ENCODE results near the gene ASNSD1. TPM values are rescaled to one million over a fixed set of nuclear protein-coding genes. Genes with fewer than 3 reads are reported as not detected.
"Not testable (repeated sequence)": the region's sequence is repeated elsewhere in the genome, so short reads cannot be mapped to it uniquely, and the experiment has no call there.

ASNSD1 gene
- total RNA-seq, 1 experiment from 2014 or later = 43.8 TPM

GRCh38 chr2:189638301-189639006 is 22.8 kb upstream of the ASNSD1 start:
- no peak overlapping the region for H3K9ac ChIP-seq (ENCODE audit: low read length)
- H3K9me2 ChIP-seq (replicated peaks; ENCODE audit: insufficient read depth, low read length) = no peaks in the 10 kb centered on the region
- no peak overlapping the region for H2AFZ ChIP-seq (ENCODE audit: low read length)
- no peak overlapping the region for H3K4me3 ChIP-seq (ENCODE audit: low read length)
- no peak overlapping the region for H3K27ac ChIP-seq (ENCODE audit: low read length)
- no peaks in the 10 kb centered on the region for H3K36me3 ChIP-seq (ENCODE audit: insufficient read depth, low read length)
- no peaks in the 10 kb centered on the region for H3K27me3 ChIP-seq (ENCODE audit: low read length)
- H3K79me2 ChIP-seq (ENCODE audit: low read length) = no peaks in the 10 kb centered on the region
- DNase-seq = no peak
- H4K20me1 ChIP-seq (ENCODE audit: insufficient read depth, low read depth, low read length) = no peaks in the 10 kb centered on the region
- no peak overlapping the region for H3K4me2 ChIP-seq (ENCODE audit: low read depth, low read length, poor library complexity, severe bottlenecking)
- no peaks in the 10 kb centered on the region for H3K9me3 ChIP-seq (ENCODE audit: low read length)
- H3K4me1 ChIP-seq (ENCODE audit: low read length) = no peaks in the 10 kb centered on the region

GRCh38 chr2:189639007-189639609 is 22.2 kb upstream of the ASNSD1 start:
- Histone ChIP-seq H2AFZ (ENCODE audit: low read length) (no peak overlapping the region), H3K36me3 (ENCODE audit: insufficient read depth, low read length) (no peaks in the 10 kb centered on the region)
- DNase-seq = no peak

GRCh38 chr2:189641002-189641401 is 20.3 kb upstream of the ASNSD1 start:
- Histone ChIP-seq H3K4me2 (ENCODE audit: low read depth, low read length, poor library complexity, severe bottlenecking) (no peak overlapping the region), H3K27ac (ENCODE audit: low read length) (no peak overlapping the region)

More at GRCh38 chr2:189639007-189639609, 22.2 kb upstream of the ASNSD1 start:
- Histone ChIP-seq H3K27me3 (ENCODE audit: low read length) (no peaks in the 10 kb centered on the region), H3K27ac (ENCODE audit: low read length) (no peak overlapping the region), H3K4me2 (ENCODE audit: low read depth, low read length, poor library complexity, severe bottlenecking) (no peak overlapping the region), H3K79me2 (ENCODE audit: low read length) (no peaks in the 10 kb centered on the region), H3K4me3 (ENCODE audit: low read length) (no peak overlapping the region), H4K20me1 (ENCODE audit: insufficient read depth, low read depth, low read length) (no peaks in the 10 kb centered on the region), H3K4me1 (ENCODE audit: low read length) (no peaks in the 10 kb centered on the region), H3K9me3 (ENCODE audit: low read length) (no peaks in the 10 kb centered on the region), H3K9ac (ENCODE audit: low read length) (no peak overlapping the region), H3K9me2 (replicated peaks; ENCODE audit: insufficient read depth, low read length) (no peaks in the 10 kb centered on the region)

GRCh38 chr2:189641590-189641989 is 19.7 kb upstream of the ASNSD1 start:
- Histone ChIP-seq H3K36me3 (ENCODE audit: insufficient read depth, low read length) (no peaks in the 10 kb centered on the region), H3K9me2 (replicated peaks; ENCODE audit: insufficient read depth, low read length) (no peaks in the 10 kb centered on the region), H3K9me3 (ENCODE audit: low read length) (no peaks in the 10 kb centered on the region), H4K20me1 (ENCODE audit: insufficient read depth, low read depth, low read length) (no peaks in the 10 kb centered on the region), H3K9ac (ENCODE audit: low read length) (no peak overlapping the region), H3K27me3 (ENCODE audit: low read length) (no peaks in the 10 kb centered on the region), H3K4me3 (ENCODE audit: low read length) (no peak overlapping the region), H2AFZ (ENCODE audit: low read length) (no peak overlapping the region), H3K4me2 (ENCODE audit: low read depth, low read length, poor library complexity, severe bottlenecking) (no peak overlapping the region), H3K4me1 (ENCODE audit: low read length) (no peaks in the 10 kb centered on the region), H3K27ac (ENCODE audit: low read length) (no peak overlapping the region), H3K79me2 (ENCODE audit: low read length) (no peaks in the 10 kb centered on the region)
- DNase-seq = no peak

More at GRCh38 chr2:189641002-189641401, 20.3 kb upstream of the ASNSD1 start:
- no peaks in the 10 kb centered on the region for H3K9me2 ChIP-seq (replicated peaks; ENCODE audit: insufficient read depth, low read length)
- H3K79me2 ChIP-seq (ENCODE audit: low read length) = no peaks in the 10 kb centered on the region
- no peak for DNase-seq
- no peaks in the 10 kb centered on the region for H3K36me3 ChIP-seq (ENCODE audit: insufficient read depth, low read length)
- H3K4me3 ChIP-seq (ENCODE audit: low read length) = no peak overlapping the region
- no peaks in the 10 kb centered on the region for H3K27me3 ChIP-seq (ENCODE audit: low read length)
- no peak overlapping the region for H3K9ac ChIP-seq (ENCODE audit: low read length)
- no peaks in the 10 kb centered on the region for H3K9me3 ChIP-seq (ENCODE audit: low read length)
- no peak overlapping the region for H2AFZ ChIP-seq (ENCODE audit: low read length)
- H4K20me1 ChIP-seq (ENCODE audit: insufficient read depth, low read depth, low read length) = no peaks in the 10 kb centered on the region
- no peaks in the 10 kb centered on the region for H3K4me1 ChIP-seq (ENCODE audit: low read length)

GRCh38 chr2:189646521-189646920 is 14.7 kb upstream of the ASNSD1 start:
- H3K36me3 ChIP-seq (ENCODE audit: insufficient read depth, low read length) = no peaks in the 10 kb centered on the region
- no peak overlapping the region for H3K9ac ChIP-seq (ENCODE audit: low read length)
- H2AFZ ChIP-seq (ENCODE audit: low read length) = no peak overlapping the region
- no peaks in the 10 kb centered on the region for H3K27me3 ChIP-seq (ENCODE audit: low read length)
- no peaks in the 10 kb centered on the region for H3K9me3 ChIP-seq (ENCODE audit: low read length)
- no peak overlapping the region for H3K4me3 ChIP-seq (ENCODE audit: low read length)
- H3K79me2 ChIP-seq (ENCODE audit: low read length) = no peaks in the 10 kb centered on the region
- H4K20me1 ChIP-seq (ENCODE audit: insufficient read depth, low read depth, low read length) = no peaks in the 10 kb centered on the region
- H3K4me1 ChIP-seq (ENCODE audit: low read length) = no peaks in the 10 kb centered on the region
- H3K4me2 ChIP-seq (ENCODE audit: low read depth, low read length, poor library complexity, severe bottlenecking) = no peak overlapping the region
- DNase-seq = no peak
- H3K9me2 ChIP-seq (replicated peaks; ENCODE audit: insufficient read depth, low read length) = no peaks in the 10 kb centered on the region
- H3K27ac ChIP-seq (ENCODE audit: low read length) = no peak overlapping the region

- Histone ChIP-seq H2AFZ (ENCODE audit: low read length) (no peak overlapping the region), H3K36me3 (ENCODE audit: insufficient read depth, low read length) (no peaks in the 10 kb centered on the region), H3K9ac (ENCODE audit: low read length) (no peak overlapping the region), H3K4me3 (ENCODE audit: low read length) (no peak overlapping the region), H3K79me2 (ENCODE audit: low read length) (no peaks in the 10 kb centered on the region), H3K27ac (ENCODE audit: low read length) (no peak overlapping the region), H3K27me3 (ENCODE audit: low read length) (no peaks in the 10 kb centered on the region), H3K4me1 (ENCODE audit: low read length) (no peaks in the 10 kb centered on the region), H4K20me1 (ENCODE audit: insufficient read depth, low read depth, low read length) (no peaks in the 10 kb centered on the region), H3K9me2 (replicated peaks; ENCODE audit: insufficient read depth, low read length) (no peaks in the 10 kb centered on the region), H3K4me2 (ENCODE audit: low read depth, low read length, poor library complexity, severe bottlenecking) (no peak overlapping the region), H3K9me3 (ENCODE audit: low read length) (no peaks in the 10 kb centered on the region)
- DNase-seq = no peak
Measured at GRCh38 chr2:189648846-189649509, 12.3 kb upstream of the ASNSD1 start.

- H3K4me1 ChIP-seq (ENCODE audit: low read length) = no peaks in the 10 kb centered on the region
- H3K79me2 ChIP-seq (ENCODE audit: low read length) = no peaks in the 10 kb centered on the region
- H3K9me2 ChIP-seq (replicated peaks; ENCODE audit: insufficient read depth, low read length) = no peaks in the 10 kb centered on the region
- H4K20me1 ChIP-seq (ENCODE audit: insufficient read depth, low read depth, low read length) = no peaks in the 10 kb centered on the region
- no peaks in the 10 kb centered on the region for H3K36me3 ChIP-seq (ENCODE audit: insufficient read depth, low read length)
- H3K27ac ChIP-seq (ENCODE audit: low read length) = no peak overlapping the region
- no peak overlapping the region for H3K4me2 ChIP-seq (ENCODE audit: low read depth, low read length, poor library complexity, severe bottlenecking)
- DNase-seq = no peak
- no peak overlapping the region for H2AFZ ChIP-seq (ENCODE audit: low read length)
- H3K27me3 ChIP-seq (ENCODE audit: low read length) = no peaks in the 10 kb centered on the region
- no peak overlapping the region for H3K9ac ChIP-seq (ENCODE audit: low read length)
- H3K9me3 ChIP-seq (ENCODE audit: low read length) = no peaks in the 10 kb centered on the region
- H3K4me3 ChIP-seq (ENCODE audit: low read length) = no peak overlapping the region
Measured at GRCh38 chr2:189651284-189651683, 10.0 kb upstream of the ASNSD1 start.

GRCh38 chr2:189653464-189653863 is 7.8 kb upstream of the ASNSD1 start:
- not testable (repeated sequence) for H3K4me2 ChIP-seq (ENCODE audit: low read depth, low read length, poor library complexity, severe bottlenecking); H3K9me2 ChIP-seq (replicated peaks; ENCODE audit: insufficient read depth, low read length); H3K36me3 ChIP-seq (ENCODE audit: insufficient read depth, low read length); H2AFZ ChIP-seq (ENCODE audit: low read length); H4K20me1 ChIP-seq (ENCODE audit: insufficient read depth, low read depth, low read length); H3K4me1 ChIP-seq (ENCODE audit: low read length); H3K9me3 ChIP-seq (ENCODE audit: low read length); H3K9ac ChIP-seq (ENCODE audit: low read length); DNase-seq; H3K4me3 ChIP-seq (ENCODE audit: low read length); H3K79me2 ChIP-seq (ENCODE audit: low read length); H3K27me3 ChIP-seq (ENCODE audit: low read length); H3K27ac ChIP-seq (ENCODE audit: low read length)

Measured in Karpas-422 (cell line).